ENCODE results near the gene OR7A5. TPM values are rescaled to one million over a fixed set of nuclear protein-coding genes. Genes with fewer than 3 reads are reported as not detected.

OR7A5 gene
- total and polyA plus RNA-seq, 2 of the 8 experiments (the other 6 are each of a cell fraction or from before 2014, with no cell fraction given): not detected

DNA sequence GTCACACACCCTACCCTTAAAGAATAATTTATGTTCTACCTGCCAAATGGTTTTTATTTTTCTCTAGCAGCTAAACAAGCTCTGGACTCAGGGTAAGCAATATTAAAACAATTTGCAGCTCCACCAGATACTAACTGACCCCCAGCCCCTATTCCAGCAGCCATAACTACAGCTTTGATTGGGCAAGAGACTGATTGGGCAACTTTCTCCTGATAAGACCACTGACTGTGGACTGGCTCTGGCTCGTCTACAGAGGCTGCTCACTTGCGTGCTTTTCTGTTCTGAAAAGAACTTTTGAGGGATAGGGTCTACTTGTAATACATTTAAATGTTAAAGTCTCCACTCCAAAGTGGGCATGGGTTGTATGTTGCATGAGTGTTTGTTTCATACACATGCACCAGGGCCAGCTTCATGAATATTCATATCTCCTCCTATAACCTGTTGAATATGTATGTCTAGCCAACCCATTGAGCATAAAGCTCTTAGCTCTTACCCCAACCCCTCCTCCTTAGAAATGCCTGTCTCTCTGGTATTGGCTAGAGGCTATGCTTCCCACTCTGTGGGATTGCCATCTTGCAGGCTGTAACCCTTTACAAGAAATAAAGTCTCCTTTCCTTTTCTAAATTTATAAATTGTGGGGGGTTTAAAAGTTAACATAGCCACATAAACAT, 19.9 kb downstream of the OR7A5 start:
- H4K20me1 ChIP-seq (replicated peaks in 1 of 2; ENCODE audit: control insufficient read depth in 1 of 2, insufficient read depth in 2 of 2, low read length in 2 of 2): no peaks in the 10 kb centered on the region
- H3K9me3 ChIP-seq (ENCODE audit: insufficient read depth in 2 of 2, low read depth in 1 of 2, low read length in 1 of 2): peaks cover 40 to 44% of the 10 kb centered on the region in 2 experiments
- H3K27ac ChIP-seq (ENCODE audit: low read depth, low read length): no peak overlapping the region
- no peak overlapping the region for H3K9ac ChIP-seq (replicated peaks in 1 of 4; ENCODE audit: extremely low read depth in 1 of 4, low read depth in 3 of 4, low read length in 3 of 4)
- H2BK15ac ChIP-seq (ENCODE audit: low read length): no peak overlapping the region
- H3K56ac ChIP-seq (replicated peaks; ENCODE audit: insufficient read length, low read depth, low read length): no peak overlapping the region
- no peak overlapping the region for H2AFZ ChIP-seq (ENCODE audit: low read length)
- H3K27me3 ChIP-seq (replicated peaks in 1 of 4; ENCODE audit: control insufficient read depth in 3 of 4, extremely low read depth in 1 of 4, insufficient read depth in 3 of 4, low read length in 3 of 4): no peaks in the 10 kb centered on the region
- POLR2A ChIA-PET (ENCODE audit: partially characterized antibody): no interaction called here
- no peak overlapping the region for H2BK12ac ChIP-seq (ENCODE audit: low read depth, low read length)
- no peak overlapping the region for H2BK20ac ChIP-seq (ENCODE audit: low read length)
- H3K4me2 ChIP-seq (ENCODE audit: insufficient read depth in 1 of 2, low read depth in 2 of 2, low read length in 2 of 2): no peak overlapping the region
- no peak overlapping the region for H2BK5ac ChIP-seq (ENCODE audit: low read depth, low read length)
- FAIRE-seq: no peak
- no peak overlapping the region for H2AK5ac ChIP-seq (ENCODE audit: low read depth, low read length)
- H3K23ac ChIP-seq (ENCODE audit: insufficient read length): no peak overlapping the region
- H3K18ac ChIP-seq (ENCODE audit: extremely low read depth, low read length): no peak overlapping the region
- H3K23me2 ChIP-seq (ENCODE audit: low read depth, low read length): no peaks in the 10 kb centered on the region
- no peak overlapping the region for H3K4ac ChIP-seq (replicated peaks; ENCODE audit: insufficient read length, low read depth, low read length)
- H3K79me1 ChIP-seq (ENCODE audit: low read depth, low read length): no peaks in the 10 kb centered on the region
- DNase-seq (ENCODE audit: low read depth in 1 of 2, low spot score in 2 of 2): no peak
- H4K8ac ChIP-seq (ENCODE audit: extremely low read depth, insufficient read depth, low read length): no peak overlapping the region
- H2BK120ac ChIP-seq (replicated peaks; ENCODE audit: low read depth, low read length): no peak overlapping the region
- H4K91ac ChIP-seq (replicated peaks; ENCODE audit: insufficient read length, low read length): no peak overlapping the region
- H3K4me3 ChIP-seq (ENCODE audit: extremely low read depth in 1 of 4, insufficient read depth in 2 of 4, low read depth in 3 of 4, low read length in 4 of 4): no peak overlapping the region
- CTCF ChIA-PET (ENCODE audit: partially characterized antibody): no interaction called here
- H3K4me1 ChIP-seq (replicated peaks in 1 of 4; ENCODE audit: control insufficient read depth in 3 of 4, insufficient read depth in 4 of 4, low read length in 3 of 4): no peaks in the 10 kb centered on the region
- no peak overlapping the region for H3K14ac ChIP-seq (ENCODE audit: insufficient read length)
- H4K5ac ChIP-seq (ENCODE audit: insufficient read length, low read depth, low read length): no peak overlapping the region
- no peaks in the 10 kb centered on the region for H3K79me2 ChIP-seq (ENCODE audit: control insufficient read depth in 1 of 2, insufficient read depth in 2 of 2, low read length in 2 of 2)
- 63% methylated on average over 2 of the region's 2 CpGs; no CpG with 5 or more reads in 1 of the 2 experiments for WGBS, 2 experiments (ENCODE audit: extremely low coverage in 1 of 2, insufficient coverage in 1 of 2, insufficient read length in 1 of 2, insufficient replicate concordance in 2 of 2, low coverage in 1 of 2, low lambda C conversion rate in 2 of 2, missing lambda C conversion rate in 1 of 2)
- H3K36me3 ChIP-seq (ENCODE audit: control insufficient read depth in 2 of 4, insufficient read depth in 4 of 4, low read length in 3 of 4): no peaks in the 10 kb centered on the region
- no peak for TF ChIP-seq TAF7 (optimal IDR thresholded peaks at IDR 0.05; ENCODE audit: borderline replicate concordance, low read depth, low read length)
- TF ChIP-seq CEBPB (IDR thresholded peaks at IDR 0.05; ENCODE audit: low read depth, low read length): no peak
- TF ChIP-seq, protein P1, sequence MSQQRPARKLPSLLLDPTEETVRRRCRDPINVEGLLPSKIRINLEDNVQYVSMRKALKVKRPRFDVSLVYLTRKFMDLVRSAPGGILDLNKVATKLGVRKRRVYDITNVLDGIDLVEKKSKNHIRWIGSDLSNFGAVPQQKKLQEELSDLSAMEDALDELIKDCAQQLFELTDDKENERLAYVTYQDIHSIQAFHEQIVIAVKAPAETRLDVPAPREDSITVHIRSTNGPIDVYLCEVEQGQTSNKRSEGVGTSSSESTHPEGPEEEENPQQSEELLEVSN (IDR thresholded peaks at IDR 0.05): no peak
- no peak for TF ChIP-seq KDM4A (IDR thresholded peaks at IDR 0.05; ENCODE audit: low read depth, low read length, severe bottlenecking)
- TF ChIP-seq NANOG (IDR thresholded peaks at IDR 0.05; ENCODE audit: insufficient read depth, low read depth, low read length, poor library complexity, severe bottlenecking): no peak
- no peak for TF ChIP-seq EZH2 (IDR thresholded peaks at IDR 0.05; ENCODE audit: low read depth, low read length, severe bottlenecking)
- TF ChIP-seq CREB1 (IDR thresholded peaks at IDR 0.05): no peak
- TF ChIP-seq CBX8 (IDR thresholded peaks at IDR 0.05; ENCODE audit: borderline replicate concordance, low read depth, low read length): no peak
- TF ChIP-seq, protein P2, sequence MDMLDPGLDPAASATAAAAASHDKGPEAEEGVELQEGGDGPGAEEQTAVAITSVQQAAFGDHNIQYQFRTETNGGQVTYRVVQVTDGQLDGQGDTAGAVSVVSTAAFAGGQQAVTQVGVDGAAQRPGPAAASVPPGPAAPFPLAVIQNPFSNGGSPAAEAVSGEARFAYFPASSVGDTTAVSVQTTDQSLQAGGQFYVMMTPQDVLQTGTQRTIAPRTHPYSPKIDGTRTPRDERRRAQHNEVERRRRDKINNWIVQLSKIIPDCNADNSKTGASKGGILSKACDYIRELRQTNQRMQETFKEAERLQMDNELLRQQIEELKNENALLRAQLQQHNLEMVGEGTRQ (IDR thresholded peaks at IDR 0.05; ENCODE audit: low read length): no peak
- no peak for TF ChIP-seq RAD21 (IDR thresholded peaks at IDR 0.05 in 1 of 2, conservative IDR thresholded peaks at IDR 0.05 in 1 of 2; ENCODE audit: low read depth in 2 of 2, low read length in 2 of 2)
- no peak for TF ChIP-seq GABPA (IDR thresholded peaks at IDR 0.05; ENCODE audit: borderline replicate concordance, insufficient read depth, low read length)
